ENCODE data around the gene ZNF726.
"Not testable (repeated sequence)": the region's sequence is repeated elsewhere in the genome, so short reads cannot be mapped to it uniquely, and the experiment has no call there.

ZNF726 gene

GRCh38 chr19:23946569-23946968, 31.9 kb downstream of the ZNF726 start:
- DNase-seq, result no peak

DNA sequence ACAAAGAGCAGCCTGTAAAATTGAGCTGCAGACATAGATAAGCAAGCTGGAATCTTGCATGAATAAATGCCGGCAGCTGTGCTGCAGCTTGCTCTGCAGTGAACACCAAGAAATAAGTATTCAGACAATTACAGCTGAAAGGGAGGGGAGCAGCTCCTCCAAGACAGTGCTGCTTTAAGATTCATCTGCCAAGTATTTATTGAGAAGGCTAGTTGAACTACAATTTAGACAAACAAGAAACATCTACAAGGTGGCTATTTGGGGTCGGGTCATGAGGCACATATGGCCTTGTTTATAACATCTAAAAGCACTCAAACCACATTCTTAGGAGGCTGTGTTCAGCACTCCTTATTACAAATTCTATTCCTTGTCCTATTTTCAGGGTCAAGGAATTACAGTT, 34.9 kb downstream of the ZNF726 start:
- no peak for DNase-seq

- no peak for DNase-seq
Measured at GRCh38 chr19:23956051-23956450, 41.4 kb downstream of the ZNF726 start.

DNA sequence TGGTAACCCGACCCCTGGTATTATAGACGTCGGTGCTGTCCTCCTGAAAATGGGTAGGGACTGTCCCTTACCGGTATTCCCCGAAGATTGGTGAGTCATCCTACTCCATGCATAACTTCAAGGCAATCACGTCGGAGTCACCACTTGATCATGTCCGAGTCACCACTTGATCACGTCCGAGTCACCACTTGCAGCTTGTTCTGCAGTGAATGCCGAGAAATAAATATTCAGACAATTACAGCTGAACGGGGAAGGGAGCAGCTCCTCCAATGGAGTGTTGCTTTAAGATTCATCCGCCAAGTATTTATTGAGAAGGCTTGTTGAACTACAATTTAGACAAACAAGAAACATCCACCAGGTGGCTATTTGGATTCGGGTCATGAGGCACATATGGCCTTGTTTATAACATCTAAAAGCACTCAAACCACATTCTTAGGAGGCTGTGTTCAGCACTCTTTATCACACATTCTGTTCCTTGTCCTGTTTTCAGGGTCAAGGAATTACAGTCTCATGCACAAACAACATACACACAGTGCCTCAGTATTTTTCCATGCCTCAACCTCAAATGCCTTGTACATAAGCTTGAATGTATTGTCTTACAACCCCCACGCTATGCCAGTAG, 43.1 kb downstream of the ZNF726 start:
- peak; percentile 47 for DNase-seq

- DNase-seq, result not testable (repeated sequence)
Measured at GRCh38 chr19:23963396-23963795, 48.7 kb downstream of the ZNF726 start.

- DNase-seq, result not testable (repeated sequence)
Measured at GRCh38 chr19:23963881-23964280, 49.2 kb downstream of the ZNF726 start.

DNA sequence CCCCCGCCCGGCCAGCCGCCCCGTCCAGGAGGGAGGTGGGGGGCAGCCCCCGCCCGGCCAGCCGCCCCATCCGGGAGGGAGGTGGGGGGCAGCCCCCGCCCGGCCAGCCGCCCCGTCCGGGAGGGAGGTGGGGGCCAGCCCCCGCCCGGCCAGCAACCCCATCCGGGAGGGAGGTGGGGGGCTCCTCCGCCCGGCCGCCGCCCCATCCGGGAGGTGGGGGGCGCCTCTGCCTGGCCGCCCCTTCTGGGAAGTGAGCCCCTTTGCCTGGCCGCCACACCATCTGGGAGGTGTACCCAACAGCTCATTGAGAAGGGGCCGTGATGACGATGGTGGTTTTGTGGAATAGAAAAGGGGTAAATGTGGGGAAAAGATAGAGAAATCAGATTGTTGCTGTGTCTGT, 49.6 kb downstream of the ZNF726 start:
- not testable (repeated sequence) for DNase-seq

GRCh38 chr19:23969630-23970029, 54.9 kb downstream of the ZNF726 start:
- no peak for DNase-seq

DNA sequence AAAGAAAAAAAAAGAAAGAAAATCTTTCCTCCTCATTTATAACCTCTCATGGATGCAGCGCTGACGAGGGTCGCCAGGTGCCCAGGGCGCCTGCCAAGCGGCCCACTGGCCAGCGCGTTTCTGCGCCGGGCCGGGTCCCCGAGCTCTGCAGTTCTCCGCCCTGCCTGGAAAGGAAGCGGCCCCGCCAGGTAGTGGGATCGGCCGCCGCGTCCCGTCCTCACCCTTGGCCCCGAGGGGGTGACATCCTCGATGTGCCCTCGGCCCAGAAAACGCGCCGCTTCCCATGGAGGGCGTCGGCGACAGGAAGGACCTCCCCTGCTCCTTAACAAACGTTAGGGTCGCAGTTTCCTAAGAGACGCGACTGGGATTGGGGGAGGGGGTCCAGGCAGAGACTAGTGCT, 56.9 kb downstream of the ZNF726 start:
- DNase-seq, result no peak

DNA sequence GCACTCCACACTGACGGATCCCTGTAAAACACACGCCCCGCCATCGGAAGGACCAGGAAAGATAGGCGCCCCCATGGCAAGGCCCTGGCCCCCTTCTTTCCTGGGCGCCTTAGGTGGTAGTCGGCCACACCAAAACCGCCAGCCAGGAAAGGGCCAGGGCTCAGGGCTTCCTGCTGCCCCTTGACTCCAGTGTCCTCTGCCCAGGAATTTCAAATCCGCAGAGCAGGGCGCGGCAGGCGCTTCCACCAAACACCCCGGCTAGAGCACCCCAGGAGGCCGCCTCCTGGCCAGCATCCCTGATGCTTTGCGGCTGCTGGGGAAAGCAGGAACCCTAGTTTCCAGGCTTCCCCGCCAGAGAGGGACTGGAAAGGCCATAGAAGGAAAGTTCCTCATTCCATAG, 57.5 kb downstream of the ZNF726 start:
- DNase-seq, result no peak

DNA sequence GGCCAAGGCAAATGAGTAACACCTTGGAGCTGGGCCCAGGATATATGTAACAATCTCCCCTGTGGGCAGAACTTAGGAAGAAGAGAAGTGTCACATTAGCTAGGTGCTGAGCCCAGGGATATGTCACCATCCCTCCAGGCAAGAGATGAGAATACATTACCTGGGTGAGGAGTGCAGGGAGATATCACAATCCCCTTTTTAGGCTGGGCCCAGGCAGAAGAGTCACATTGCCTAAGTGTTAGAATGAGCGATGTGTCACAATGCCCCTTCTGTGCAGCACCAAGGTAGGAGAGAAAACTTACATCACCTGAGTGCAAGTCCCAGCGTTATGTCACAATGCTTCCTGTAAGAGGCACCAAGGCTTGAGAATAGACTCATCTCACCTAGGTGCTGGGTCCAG, 60.3 kb downstream of the ZNF726 start:
- DNase-seq, result no peak

DNA sequence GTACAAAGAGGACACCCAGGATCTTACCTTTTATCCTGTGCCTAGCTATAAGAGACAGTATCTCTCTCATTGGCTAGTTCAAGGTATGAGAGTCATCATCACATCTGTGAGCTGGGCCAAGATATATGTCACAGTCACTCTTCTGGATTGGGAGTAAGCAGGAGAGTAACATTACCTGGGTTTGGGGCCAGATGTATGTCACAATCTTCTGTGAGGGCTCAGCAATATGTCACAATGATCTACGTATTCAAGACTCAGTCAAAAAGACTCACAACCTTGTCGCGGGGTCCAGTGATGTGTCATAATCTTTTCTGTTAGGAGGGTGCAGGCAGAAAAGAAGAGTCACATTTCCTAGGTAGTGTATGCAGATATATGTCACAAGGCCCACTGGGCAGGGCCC, 61.9 kb downstream of the ZNF726 start:
- not testable (repeated sequence) for DNase-seq

- not testable (repeated sequence) for DNase-seq
Measured at GRCh38 chr19:23977256-23977655, 62.6 kb downstream of the ZNF726 start.

GRCh38 chr19:23978068-23978467, 63.4 kb downstream of the ZNF726 start:
- DNase-seq, result no peak

DNA sequence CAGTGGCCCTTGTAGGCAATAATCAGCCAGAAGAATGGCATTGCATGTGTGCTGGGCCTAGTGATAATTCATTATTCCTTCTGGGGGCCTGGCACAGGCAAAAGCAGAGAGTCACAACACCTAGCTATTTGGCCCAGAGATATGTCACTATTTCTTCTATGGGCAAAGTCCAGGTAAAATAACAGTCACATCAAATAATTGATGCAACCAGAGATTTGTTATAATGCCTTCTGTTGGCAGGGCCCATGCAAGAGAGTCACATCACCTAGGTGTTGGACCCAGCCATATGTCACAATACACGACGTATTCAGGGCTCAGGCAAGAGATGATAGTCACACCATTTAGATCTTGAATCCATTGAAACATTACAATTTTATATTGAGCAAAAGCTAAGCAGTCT, 66.1 kb downstream of the ZNF726 start:
- no peak for DNase-seq

DNA sequence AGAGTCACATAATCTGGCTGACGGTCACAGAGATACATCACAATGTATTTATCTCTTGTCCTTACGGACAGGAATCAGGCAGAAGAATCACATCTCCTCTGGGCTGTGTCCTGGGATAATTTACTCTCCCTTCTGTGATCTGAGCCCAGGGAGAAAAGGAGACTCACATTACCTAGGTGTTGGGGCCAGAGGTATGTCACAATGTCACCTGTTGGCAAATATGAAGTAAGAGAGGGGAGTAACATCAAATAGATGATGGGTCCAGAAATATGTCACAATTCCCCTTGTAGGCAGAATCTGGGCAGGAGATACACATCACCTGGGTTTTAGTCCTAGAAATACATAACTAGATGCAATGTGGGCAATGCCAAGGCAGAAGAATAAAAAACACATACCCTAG, 67.2 kb downstream of the ZNF726 start:
- no peak for DNase-seq

- DNase-seq, result no peak
Measured at GRCh38 chr19:23983406-23983805, 68.7 kb downstream of the ZNF726 start.
